Thymus (tissue), 11 donors: Measurements from ENCODE around the gene GOLGB1. TPM values are rescaled to one million over a fixed set of nuclear protein-coding genes. Genes with fewer than 3 reads are reported as not detected.
"Not testable (repeated sequence)": the region's sequence is repeated elsewhere in the genome, so short reads cannot be mapped to it uniquely, and the experiment has no call there.

Experiments used
- DNase-seq, 9 donors: peaks; one replicate each; pipeline ENCODE4 v3.0.0-alpha.2; 2013; ENCODE audit warnings: low spot score in 9 of 9, low read depth in 6 of 9, missing footprints in 1 of 9
- H3K27ac ChIP-seq, 2 donors: one replicate each; pipeline ENCODE4 v1.5.1; 2013; ENCODE audit warnings: control low read depth in 1 of 2, low read depth in 1 of 2, low read length in 1 of 2, mild to moderate bottlenecking in 1 of 2, moderate library complexity in 1 of 2
- H3K27me3 ChIP-seq, 2 donors: one replicate each; pipeline ENCODE4 v1.5.1; 2013; ENCODE audit warnings: low read length in 1 of 2; ENCODE audit not compliant: control insufficient read depth in 2 of 2, insufficient read depth in 1 of 2
- H3K36me3 ChIP-seq, 2 donors: one replicate each; pipeline ENCODE4 v1.5.1; 2013; ENCODE audit warnings: low read length in 1 of 2, mild to moderate bottlenecking in 1 of 2, moderate library complexity in 1 of 2; ENCODE audit not compliant: control insufficient read depth in 2 of 2, insufficient read depth in 2 of 2
- H3K4me1 ChIP-seq, 2 donors: one replicate each; pipeline ENCODE4 v1.5.1; 2013; ENCODE audit warnings: low read length in 2 of 2; ENCODE audit not compliant: control insufficient read depth in 2 of 2, insufficient read depth in 2 of 2
- H3K4me3 ChIP-seq, 2 donors: one replicate each; pipeline ENCODE4 v1.5.1; 2013; ENCODE audit warnings: low read length in 2 of 2, control low read depth in 1 of 2, mild to moderate bottlenecking in 1 of 2
- H3K9me3 ChIP-seq, 2 donors: one replicate each; pipeline ENCODE4 v1.5.1; 2013; ENCODE audit warnings: low read length in 1 of 2, mild to moderate bottlenecking in 1 of 2; ENCODE audit not compliant: control insufficient read depth in 2 of 2, insufficient read depth in 1 of 2
- WGBS: extraction: QIAGEN DNeasy Blood & Tissue Kit; methylation state at CpG from one replicate; pipeline ENCODE4 v1.1.7; 2013; 5-methylcytosine and 5-hydroxymethylcytosine counted together
- polyA plus RNA-seq: library from polyadenylated mRNA; stranded (reverse); fragments of 200-250 nt; gene quantifications from one replicate; pipeline ENCODE4 v1.2.3, GENCODE V29; 2013
- total RNA-seq: library from RNA; stranded (reverse); fragments of 120-200 nt; gene quantifications from one replicate; pipeline ENCODE4 v1.2.4, GENCODE V29; 2013
- donor health status: healthy.

GOLGB1 gene
- total and polyA plus RNA-seq, 2 donors = 18.0 to 23.0 TPM

GRCh38 chr3:121703973-121704372 lies 45.6 kb downstream of the GOLGB1 start:
- DNase-seq = no peak
- WGBS = 98% methylated on average over 5 of the region's 5 CpGs

DNA sequence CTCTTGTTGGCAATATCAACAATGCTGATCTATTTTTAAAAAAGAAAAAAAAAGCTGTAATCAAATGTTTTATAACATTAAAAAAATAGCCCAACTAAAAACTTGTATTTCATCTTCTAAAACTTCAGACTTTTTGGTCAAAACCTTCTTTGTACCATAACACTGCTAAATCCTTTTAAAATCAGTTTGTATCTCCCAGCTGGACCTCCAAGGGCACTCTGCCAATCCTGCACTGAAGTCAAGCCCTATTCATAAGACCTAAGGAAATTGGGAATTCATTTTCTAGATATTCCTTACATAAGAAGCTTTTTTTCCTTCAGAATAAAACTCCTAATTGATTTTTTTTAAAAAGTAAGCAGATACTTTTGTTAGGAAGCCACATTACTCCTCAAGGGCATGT lies 50.6 kb downstream of the GOLGB1 start:
- Histone ChIP-seq H3K27ac (no peak overlapping the region), H3K4me3 (no peak overlapping the region), H3K9me3 (no peaks in the 10 kb centered on the region), H3K27me3 (no peaks in the 10 kb centered on the region), H3K36me3 (peaks cover 13 to 19% of the 10 kb centered on the region in 2 donors), H3K4me1 (no peaks in the 10 kb centered on the region)
- DNase-seq = no peak

More at GRCh38 chr3:121703973-121704372, 45.6 kb downstream of the GOLGB1 start:
- Histone ChIP-seq H3K27ac (no peak overlapping the region), H3K4me1 (no peaks in the 10 kb centered on the region), H3K9me3 (no peaks in the 10 kb centered on the region), H3K4me3 (no peak overlapping the region), H3K27me3 (no peaks in the 10 kb centered on the region), H3K36me3 (peaks cover 3 to 12% of the 10 kb centered on the region in 2 donors)

DNA sequence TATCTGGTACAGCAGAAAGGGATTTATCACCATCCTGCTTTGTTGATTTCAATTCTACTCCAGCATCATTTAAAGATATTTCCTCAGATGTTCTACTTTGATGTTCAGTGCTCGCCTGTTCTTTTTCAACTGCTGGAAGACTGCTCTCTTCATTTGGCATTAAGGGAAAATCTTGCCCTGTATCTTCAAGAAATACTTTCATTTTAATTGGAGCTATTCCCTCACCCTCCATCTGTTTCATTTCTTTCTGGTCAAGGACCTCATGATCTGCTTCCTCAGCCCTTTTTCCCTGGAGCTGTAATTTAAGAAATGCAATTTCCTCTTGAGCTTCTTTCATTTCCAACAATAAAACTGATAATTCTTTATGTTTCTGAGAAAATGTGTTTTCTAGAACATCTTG lies 51.1 kb downstream of the GOLGB1 start:
- WGBS = 94% methylated on average over 1 of the region's 1 CpG
- DNase-seq = no peak
- H3K27me3 ChIP-seq = no peaks in the 10 kb centered on the region
- H3K27ac ChIP-seq = no peak overlapping the region
- no peaks in the 10 kb centered on the region for H3K9me3 ChIP-seq
- peaks cover 13 to 19% of the 10 kb centered on the region in 2 donors for H3K36me3 ChIP-seq
- H3K4me1 ChIP-seq = no peaks in the 10 kb centered on the region
- no peak overlapping the region for H3K4me3 ChIP-seq

DNA sequence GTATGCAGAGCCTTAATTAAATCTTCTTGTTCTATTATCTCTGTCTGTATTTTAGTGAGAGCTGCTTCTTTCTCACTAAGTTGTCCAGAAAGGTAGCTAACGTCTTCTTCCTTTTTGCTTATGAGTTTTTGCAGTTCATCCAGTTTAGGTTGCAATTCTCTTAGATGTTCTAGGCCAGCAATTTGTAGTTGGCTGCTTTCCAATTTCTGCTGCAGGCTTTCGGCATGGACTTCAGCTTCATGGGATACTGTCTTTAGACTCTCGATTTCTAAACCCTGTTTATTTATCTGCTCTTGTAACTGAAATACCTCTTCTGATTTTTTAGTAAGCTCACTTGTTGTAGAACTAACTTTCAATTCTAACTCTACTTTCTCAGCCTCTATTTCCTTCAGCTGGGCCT lies 53.4 kb downstream of the GOLGB1 start:
- peaks cover 21 to 34% of the 10 kb centered on the region in 2 donors for H3K36me3 ChIP-seq
- no peak for DNase-seq

DNA sequence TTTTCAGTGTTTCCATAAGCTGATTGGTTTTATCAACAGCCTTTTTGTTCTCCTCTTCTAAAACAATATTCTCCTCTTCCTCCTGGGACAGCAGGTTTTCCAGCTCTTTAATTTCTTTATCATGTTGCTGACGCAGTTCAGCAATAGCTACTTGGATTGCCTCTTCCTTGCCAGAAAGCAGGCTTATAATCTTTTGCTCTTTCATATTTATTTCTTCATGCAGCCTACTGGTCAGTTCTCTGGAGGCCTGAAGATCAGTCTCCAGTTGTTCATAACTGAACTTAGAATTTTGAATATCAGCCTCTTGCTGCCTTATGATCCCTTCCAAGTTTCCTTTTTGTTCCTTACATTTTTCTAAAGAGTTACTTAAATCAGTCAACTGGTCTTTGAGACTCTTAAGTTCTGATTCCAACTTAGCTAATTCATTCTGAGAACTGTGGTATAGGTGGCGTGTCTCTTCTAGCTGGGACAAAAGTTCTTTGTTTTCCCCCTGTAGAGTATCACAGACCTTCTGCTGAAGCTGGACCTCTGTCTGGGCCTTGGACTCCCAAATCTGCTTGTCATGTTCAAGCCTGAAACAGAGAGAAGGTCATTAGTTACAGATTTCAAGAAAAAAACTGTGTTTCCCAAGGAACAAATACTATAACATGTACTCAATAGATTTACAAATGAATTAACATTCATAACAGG lies 57.4 kb downstream of the GOLGB1 start:
- Histone ChIP-seq H3K27me3 (no peaks in the 10 kb centered on the region), H3K4me3 (no peak overlapping the region), H3K9me3 (no peaks in the 10 kb centered on the region), H3K27ac (no peak overlapping the region), H3K36me3 (peaks cover 14 to 28% of the 10 kb centered on the region in 2 donors), H3K4me1 (no peaks in the 10 kb centered on the region)
- 97% methylated on average over 2 of the region's 2 CpGs for WGBS
- DNase-seq = no peak

More for the DNA sequence above, 53.4 kb downstream of the GOLGB1 start:
- Histone ChIP-seq H3K9me3 (no peaks in the 10 kb centered on the region), H3K27ac (no peak overlapping the region), H3K4me1 (no peaks in the 10 kb centered on the region), H3K4me3 (no peak overlapping the region), H3K27me3 (no peaks in the 10 kb centered on the region)
- 93% methylated on average over 3 of the region's 3 CpGs for WGBS

GRCh38 chr3:121690777-121691405 lies 58.6 kb downstream of the GOLGB1 start:
- peak in 1 of 9 donors; percentile 4 for DNase-seq
- Histone ChIP-seq H3K4me3 (no peak overlapping the region), H3K27me3 (no peaks in the 10 kb centered on the region), H3K36me3 (peaks cover 14 to 28% of the 10 kb centered on the region in 2 donors), H3K9me3 (no peaks in the 10 kb centered on the region), H3K4me1 (no peaks in the 10 kb centered on the region), H3K27ac (no peak overlapping the region)
- 95% methylated on average over 2 of the region's 2 CpGs for WGBS

DNA sequence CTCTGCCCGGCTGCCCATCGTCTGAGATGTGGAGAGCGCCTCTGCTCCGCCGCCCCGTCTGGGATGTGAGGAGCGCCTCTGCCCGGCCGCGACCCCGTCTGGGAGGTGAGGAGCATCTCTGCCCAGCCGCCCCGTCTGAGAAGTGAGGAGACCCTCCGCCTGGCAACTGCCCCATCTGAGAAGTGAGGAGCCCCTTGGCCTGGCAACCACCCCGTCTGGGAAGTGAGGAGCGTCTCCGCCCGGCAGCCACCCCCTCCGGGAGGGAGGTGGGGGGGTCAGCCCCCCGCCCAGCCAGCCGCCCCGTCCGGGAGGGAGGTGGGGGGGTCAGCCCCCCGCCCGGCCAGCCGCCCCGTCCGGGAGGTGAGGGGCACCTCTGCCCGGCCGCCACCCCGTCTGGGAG lies 60.8 kb downstream of the GOLGB1 start:
- H3K27ac ChIP-seq, H3K27me3 ChIP-seq, H3K4me3 ChIP-seq, H3K4me1 ChIP-seq, H3K9me3 ChIP-seq, DNase-seq: not testable (repeated sequence)
- peaks cover 10 to 25% of the 10 kb centered on the region in 2 donors for H3K36me3 ChIP-seq
- WGBS = 98% methylated on average over 31 of the region's 31 CpGs

DNA sequence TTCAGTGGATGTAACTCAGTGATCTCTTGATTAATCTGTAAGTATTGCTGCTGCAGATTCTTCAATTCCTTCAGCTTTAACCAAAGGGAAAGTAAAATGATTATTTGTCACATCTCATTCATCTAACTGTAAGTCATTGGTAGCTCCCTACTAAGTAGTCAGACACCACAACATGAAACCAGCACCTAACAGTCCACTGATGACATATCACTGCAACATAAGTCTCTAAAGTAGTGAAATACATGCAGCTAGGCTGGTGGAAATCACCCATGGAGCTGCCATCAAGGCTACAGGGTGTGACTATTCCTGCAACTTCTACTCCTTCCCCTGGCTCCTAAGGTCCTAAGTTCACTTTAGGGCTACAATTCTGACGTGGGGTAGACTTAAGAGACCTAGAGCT lies 67.7 kb downstream of the GOLGB1 start:
- Histone ChIP-seq H3K4me3 (no peak overlapping the region), H3K27me3 (no peaks in the 10 kb centered on the region), H3K27ac (no peak overlapping the region), H3K36me3 (peaks cover 15 to 21% of the 10 kb centered on the region in 2 donors), H3K9me3 (no peaks in the 10 kb centered on the region), H3K4me1 (no peaks in the 10 kb centered on the region)
- DNase-seq = no peak
- WGBS = 97% methylated on average over 1 of the region's 1 CpG

- H3K4me1 ChIP-seq = no peaks in the 10 kb centered on the region
- no peak overlapping the region for H3K27ac ChIP-seq
- no peak for DNase-seq
- H3K4me3 ChIP-seq = no peak overlapping the region
- 96% methylated on average over 2 of the region's 2 CpGs for WGBS
- H3K27me3 ChIP-seq = no peaks in the 10 kb centered on the region
- H3K36me3 ChIP-seq = peaks cover 24 to 44% of the 10 kb centered on the region in 2 donors
- no peaks in the 10 kb centered on the region for H3K9me3 ChIP-seq
Measured at GRCh38 chr3:121677141-121677540, 72.4 kb downstream of the GOLGB1 start.
